ENCODE measurements around the gene SLC2A10. TPM values are rescaled to one million over a fixed set of nuclear protein-coding genes. Genes with fewer than 3 reads are reported as not detected.
A peak's percentile ranks its signal among the peaks of the same experiment; 100 is the strongest.

The SLC2A10 gene
- total and polyA plus RNA-seq, 12 donors: 7.2 to 27.3 (median 12.6) TPM

- TF ChIP-seq CTCF (IDR thresholded peaks at IDR 0.05) (no peak), POLR2A (IDR thresholded peaks at IDR 0.05) (no peak)
- Histone ChIP-seq H3K4me3 (no peak overlapping the region), H3K4me1 (replicated peaks in 1 of 2) (no peaks in the 10 kb centered on the region), H3K27ac (peak overlapping the region in 1 of 5 donors; percentile 27), H3K27me3 (no peaks in the 10 kb centered on the region), H3K36me3 (replicated peaks in 1 of 2) (no peaks in the 10 kb centered on the region), H3K9me3 (replicated peaks in 1 of 3) (no peaks in the 10 kb centered on the region)
- intact Hi-C loops (cut with DNase I): no loop called here
- no peak for DNase-seq
- 58 to 59% (median 59%) methylated on average over 3 of the region's 3 CpGs for WGBS, 4 donors
These were observed 13.6 kb upstream of the SLC2A10 start for GRCh38 chr20:46695892-46696291.

- 77 to 83% (median 81%) methylated on average over 3 of the region's 3 CpGs for WGBS, 4 donors
- no peak for TF ChIP-seq CTCF (IDR thresholded peaks at IDR 0.05)
- no peak for TF ChIP-seq POLR2A (IDR thresholded peaks at IDR 0.05)
- intact Hi-C loops (cut with DNase I): no loop called here
These were observed 12.6 kb upstream of the SLC2A10 start for GRCh38 chr20:46696791-46697279.

GRCh38 chr20:46698788-46699187, 10.7 kb upstream of the SLC2A10 start:
- TF ChIP-seq CTCF (IDR thresholded peaks at IDR 0.05): no peak
- no peak for TF ChIP-seq POLR2A (IDR thresholded peaks at IDR 0.05)
- intact Hi-C loops (cut with DNase I): no loop called here
- Histone ChIP-seq H3K27ac (no peak overlapping the region), H3K36me3 (replicated peaks in 1 of 2) (no peaks in the 10 kb centered on the region), H3K4me3 (no peak overlapping the region), H3K27me3 (no peaks in the 10 kb centered on the region), H3K9me3 (replicated peaks in 1 of 3) (no peaks in the 10 kb centered on the region), H3K4me1 (replicated peaks in 1 of 2) (no peaks in the 10 kb centered on the region)
- 71 to 89% (median 80%) methylated on average over 2 of the region's 2 CpGs for WGBS, 4 donors
- DNase-seq: peak in 1 of 7 donors; percentile 36

More at GRCh38 chr20:46696791-46697279, 12.6 kb upstream of the SLC2A10 start:
- no peaks in the 10 kb centered on the region for H3K4me1 ChIP-seq (replicated peaks in 1 of 2)
- H3K27me3 ChIP-seq: no peaks in the 10 kb centered on the region
- H3K4me3 ChIP-seq: no peak overlapping the region
- no peaks in the 10 kb centered on the region for H3K36me3 ChIP-seq (replicated peaks in 1 of 2)
- H3K9me3 ChIP-seq (replicated peaks in 1 of 3): no peaks in the 10 kb centered on the region
- no peak for DNase-seq
- no peak overlapping the region for H3K27ac ChIP-seq

- WGBS, 4 donors: 42 to 53% (median 48%) methylated on average over 12 of the region's 12 CpGs
- H3K27ac ChIP-seq: no peak overlapping the region
- TF ChIP-seq POLR2A (IDR thresholded peaks at IDR 0.05) (no peak), CTCF (IDR thresholded peaks at IDR 0.05) (peak in 5 of 6 experiments; percentile 8 to 43 (median 39))
- H3K36me3 ChIP-seq (replicated peaks in 1 of 2): no peaks in the 10 kb centered on the region
- DNase-seq: peak in 1 of 7 donors; percentile 46
- no peak overlapping the region for H3K4me3 ChIP-seq
- intact Hi-C loops (cut with DNase I): no loop called here
- H3K4me1 ChIP-seq (replicated peaks in 1 of 2): no peaks in the 10 kb centered on the region
- no peaks in the 10 kb centered on the region for H3K27me3 ChIP-seq
- H3K9me3 ChIP-seq (replicated peaks in 1 of 3): no peaks in the 10 kb centered on the region
These were observed 9.6 kb upstream of the SLC2A10 start for GRCh38 chr20:46699651-46700359.

Data from adrenal gland (tissue), 12 donors.